AG20443 (cell line): Measurements from ENCODE around the gene MAGI3.
"Not testable (repeated sequence)": the region's sequence is repeated elsewhere in the genome, so short reads cannot be mapped to it uniquely, and the experiment has no call there.

Source experiments
- DNase-seq: peaks from one replicate; pipeline ENCODE4 v3.0.0; 2012; ENCODE audit warnings: low spot score, mixed read lengths

MAGI3 gene

DNA sequence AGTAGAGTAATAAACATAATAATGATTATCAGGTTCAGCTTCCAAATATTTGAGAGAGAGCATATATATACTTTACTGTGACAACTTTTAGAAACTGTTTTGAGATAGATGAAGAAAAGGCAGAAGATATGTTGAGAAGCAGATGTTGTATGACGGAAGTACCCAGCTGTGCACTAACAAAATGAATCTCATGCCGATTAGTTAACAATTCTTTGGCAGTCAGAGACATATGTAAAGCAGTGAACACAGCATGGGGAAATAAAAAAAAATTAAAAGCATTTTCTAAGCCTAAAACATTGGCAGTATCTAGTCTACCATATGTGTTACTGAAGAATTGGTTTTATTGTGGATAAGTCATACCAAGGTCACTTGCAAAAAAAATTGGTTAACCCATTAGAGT lies 51.8 kb downstream of the MAGI3 start:
- DNase-seq = no peak

- no peak for DNase-seq
Measured at GRCh38 chr1:113444857-113445256, 54.5 kb downstream of the MAGI3 start.

- DNase-seq = no peak
Measured at GRCh38 chr1:113451710-113452109, 61.4 kb downstream of the MAGI3 start.

GRCh38 chr1:113452921-113453770 lies 62.8 kb downstream of the MAGI3 start:
- peak; percentile 14 for DNase-seq

GRCh38 chr1:113453771-113454083 lies 63.4 kb downstream of the MAGI3 start:
- no peak for DNase-seq

- DNase-seq = no peak
Measured at GRCh38 chr1:113455374-113455773, 65.1 kb downstream of the MAGI3 start.

DNA sequence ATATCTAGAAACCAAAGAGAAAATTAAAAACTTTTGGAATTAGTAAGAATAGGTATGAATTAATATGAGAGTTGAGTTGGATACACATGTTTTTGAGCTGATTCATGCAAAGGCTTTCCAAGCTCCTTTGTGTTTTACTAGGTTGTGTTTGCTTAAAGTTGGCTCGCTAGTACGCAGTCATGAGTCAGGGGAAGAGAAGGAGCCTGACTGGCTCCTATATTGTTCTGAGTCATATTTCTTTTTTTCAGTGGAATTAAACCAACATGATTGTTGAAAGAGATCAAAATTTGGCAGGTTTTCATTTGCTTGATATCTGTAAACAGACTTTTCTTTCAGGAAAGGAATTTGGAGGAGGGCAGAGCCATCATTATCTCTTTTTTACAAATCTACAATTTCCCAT lies 66.7 kb downstream of the MAGI3 start:
- DNase-seq = peak; percentile 85

DNA sequence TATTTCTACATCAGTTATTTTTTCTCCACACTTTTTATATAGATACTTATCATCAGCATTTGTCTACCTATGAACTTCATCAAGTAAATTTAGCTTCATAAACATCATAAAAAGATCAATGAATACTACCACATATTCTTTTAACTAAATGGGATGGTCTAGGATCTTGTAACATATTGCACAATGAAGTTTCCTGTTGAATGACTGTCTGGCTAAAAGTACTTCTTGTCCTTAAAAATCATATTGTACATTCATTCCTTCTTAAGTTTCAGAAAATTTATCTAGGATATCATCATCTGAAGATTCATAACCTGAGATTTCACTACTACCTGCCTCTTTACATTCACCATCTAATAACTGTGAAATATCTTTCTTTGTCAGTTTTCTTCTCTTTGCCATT lies 69.0 kb downstream of the MAGI3 start:
- DNase-seq = no peak

DNA sequence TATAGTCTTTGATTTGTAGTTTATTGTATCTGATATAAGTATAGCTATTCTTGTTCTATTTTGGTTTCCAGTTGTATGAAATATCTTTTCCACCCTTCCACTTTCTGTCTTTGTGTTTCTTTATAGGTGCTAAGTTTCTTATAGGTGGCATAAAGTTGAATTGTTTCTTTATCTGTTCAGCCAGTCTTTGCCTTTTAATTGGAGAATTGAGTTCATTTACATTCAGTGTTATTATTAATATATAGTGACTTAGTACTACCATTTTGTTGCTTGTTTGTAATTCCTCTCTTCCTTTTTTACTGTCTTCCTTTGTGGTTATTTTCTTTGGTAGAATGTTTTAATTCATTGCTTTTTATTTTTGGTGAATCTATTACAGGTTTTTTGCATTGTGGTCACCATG lies 77.7 kb downstream of the MAGI3 start:
- DNase-seq = no peak

DNA sequence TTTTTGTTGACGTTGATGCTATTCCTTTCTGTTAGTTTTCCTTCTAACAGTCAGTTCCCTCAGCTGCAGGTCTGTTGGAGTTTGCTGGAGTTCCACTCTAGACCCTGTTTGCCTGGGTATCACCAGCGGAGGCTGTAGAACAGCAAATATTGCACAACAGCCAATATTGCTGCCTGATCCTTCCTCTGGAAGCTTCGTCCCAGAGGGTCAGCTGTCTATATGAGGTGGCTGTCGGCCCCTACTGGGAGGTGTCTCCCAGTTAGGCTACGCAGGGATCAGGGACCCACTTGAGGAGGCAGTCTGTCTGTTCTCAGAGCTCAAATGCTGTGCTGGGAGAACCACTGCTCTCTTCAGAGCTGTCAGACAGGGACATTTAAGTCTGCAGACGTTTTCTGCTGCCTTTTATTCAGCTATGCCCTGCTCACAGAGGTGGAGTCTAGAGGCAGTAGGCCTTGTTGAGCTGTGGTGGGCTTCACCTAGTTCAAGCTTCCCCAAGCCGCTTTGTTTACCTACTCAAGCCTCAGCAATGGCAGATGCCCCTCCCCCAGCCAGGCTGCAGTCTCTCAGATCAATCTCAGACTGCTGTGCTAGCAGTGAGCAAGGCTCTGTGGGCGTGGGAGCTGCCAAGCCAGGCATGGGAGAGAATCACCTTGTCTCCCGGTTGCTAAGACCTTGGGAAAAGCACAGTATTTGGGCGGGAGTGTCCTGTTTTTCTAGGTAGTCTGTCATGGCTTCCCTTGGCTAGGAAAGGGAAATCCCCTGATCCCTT lies 88.3 kb downstream of the MAGI3 start:
- not testable (repeated sequence) for DNase-seq

- DNase-seq = no peak
Measured at GRCh38 chr1:113479713-113480676, 89.7 kb downstream of the MAGI3 start.

GRCh38 chr1:113485131-113485530 lies 94.8 kb downstream of the MAGI3 start:
- not testable (repeated sequence) for DNase-seq

- no peak for DNase-seq
Measured at GRCh38 chr1:113488576-113489177, 98.4 kb downstream of the MAGI3 start.

DNA sequence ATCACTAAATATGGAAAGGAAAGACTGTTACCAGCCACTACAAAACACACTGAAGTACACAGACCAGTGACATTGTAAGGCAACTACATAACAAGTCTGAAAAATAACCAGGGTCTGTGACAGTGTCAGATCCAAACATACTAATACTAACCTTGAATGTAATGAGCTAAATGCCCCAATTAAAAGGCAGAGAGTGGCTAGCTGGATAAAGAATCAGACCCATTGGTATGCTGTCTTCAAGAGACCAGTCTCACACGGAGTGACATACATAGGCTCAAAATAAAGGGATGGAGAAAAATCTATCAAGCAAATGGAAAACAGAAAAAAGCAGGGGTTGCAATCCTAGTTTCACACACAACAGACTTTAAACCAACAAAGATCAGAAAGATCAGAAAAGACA lies 100.1 kb downstream of the MAGI3 start:
- no peak for DNase-seq

DNA sequence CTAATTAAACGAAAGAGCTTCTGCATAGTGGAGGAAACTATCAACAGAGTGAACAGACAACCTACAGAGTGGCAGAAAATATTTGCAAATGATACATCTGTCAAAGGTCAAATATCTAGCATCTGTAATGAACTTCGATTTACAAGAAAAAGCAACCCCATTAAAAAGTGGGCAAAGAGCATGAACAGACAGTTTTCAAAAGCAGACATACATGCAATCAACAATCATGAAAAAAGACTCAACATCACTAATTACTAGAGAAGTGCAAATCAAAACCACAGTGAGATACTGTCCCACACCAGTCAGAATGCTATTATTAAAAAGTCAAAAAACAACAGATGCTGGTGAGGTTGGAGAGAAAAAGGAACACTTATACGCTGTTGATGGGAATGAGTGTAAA lies 103.2 kb downstream of the MAGI3 start:
- DNase-seq = no peak

GRCh38 chr1:113505357-113505756 lies 115.0 kb downstream of the MAGI3 start:
- DNase-seq = no peak

- DNase-seq = no peak
Measured at GRCh38 chr1:113507552-113508214, 117.4 kb downstream of the MAGI3 start.

- DNase-seq = no peak
Measured at GRCh38 chr1:113508364-113509164, 118.2 kb downstream of the MAGI3 start.

DNA sequence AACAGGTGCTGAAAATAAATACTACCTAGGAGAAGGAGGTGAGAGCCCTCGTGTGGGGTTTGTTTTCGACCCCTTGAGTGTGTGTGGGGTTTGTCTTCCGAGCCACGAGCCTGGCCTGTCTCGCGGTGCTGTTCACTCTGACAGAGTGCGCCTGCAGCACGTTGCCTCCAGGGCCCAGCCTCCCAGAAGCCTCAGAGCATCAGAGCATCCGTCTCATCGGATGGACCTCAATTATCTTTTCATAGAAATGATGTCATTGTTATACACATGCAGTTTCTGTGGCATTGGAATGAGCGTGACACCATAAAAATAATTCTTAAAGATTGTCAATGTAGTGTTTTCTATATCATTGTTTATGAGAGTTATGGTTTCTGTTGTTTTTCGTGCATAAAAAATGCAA lies 119.5 kb downstream of the MAGI3 start:
- DNase-seq = not testable (repeated sequence)

- DNase-seq = no peak
Measured at GRCh38 chr1:113511269-113511668, 121.0 kb downstream of the MAGI3 start.

DNA sequence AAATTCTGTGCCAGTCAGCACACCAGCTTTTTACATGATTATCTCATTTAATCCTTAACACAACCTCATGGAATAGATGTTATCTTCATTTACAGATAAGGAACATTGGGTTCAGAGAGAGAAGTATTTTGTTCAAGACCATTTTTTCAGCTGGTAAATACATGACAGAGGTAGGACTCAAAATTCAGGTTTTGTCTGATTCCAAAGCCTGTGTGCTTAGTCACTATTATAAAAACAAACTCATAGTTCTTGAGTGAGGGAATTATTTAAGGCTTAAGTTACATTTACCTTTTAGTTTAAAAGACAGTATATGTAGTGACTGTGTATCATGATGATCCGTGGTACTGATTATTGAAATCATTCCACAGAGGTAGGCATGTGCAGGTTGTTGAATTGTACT lies 125.2 kb downstream of the MAGI3 start:
- no peak for DNase-seq
